Endothelial cell of umbilical vein (primary cell): ENCODE measurements around the gene PTPN12. TPM values are rescaled to one million over a fixed set of nuclear protein-coding genes. Genes with fewer than 3 reads are reported as not detected.

Experiments used
- BruUV-seq: library from RNA; stranded (reverse); fragments of 400-500 nt; replicated peaks from 2 replicates; lab custom pipeline; 2021; lab: Mats Ljungman, UMichigan
- CTCF ChIA-PET: fragments of 300-600, 350-600 bp; sonication (Branson Sonifier 250); formaldehyde crosslinking; loops from one replicate; lab custom pipeline; 2021; ENCODE audit warnings: antibody characterized with exemption, inconsistent platforms; lab: Charles Lee
- POLR2A ChIA-PET: fragments of 300-600, 350-600 bp; sonication (Branson Sonifier 250); formaldehyde crosslinking; loops from one replicate; lab custom pipeline; 2021; ENCODE audit warnings: antibody characterized with exemption, inconsistent platforms; lab: Charles Lee
- DNase-seq: peaks from one replicate; pipeline ENCODE4 v3.0.0-alpha.2; 2011; ENCODE audit warnings: low read depth, low spot score
- FAIRE-seq: peaks from 2 replicates; lab custom pipeline; 2011; peaks lifted over from hg19 to GRCh38; lab: Jason Lieb, UNC
- H2AFZ ChIP-seq: 2 replicates; pipeline ENCODE4 v1.6.0; 2012; ENCODE audit warnings: low read depth, low read length, control low read depth, inconsistent platforms
- H3K27ac ChIP-seq: 2 replicates; pipeline ENCODE4 v1.5.1; 2011; ENCODE audit warnings: low read depth, mild to moderate bottlenecking, control low read depth, low read length, moderate library complexity; ENCODE audit not compliant: insufficient read depth
- H3K27me3 ChIP-seq, 2 experiments: 2 replicates each; pipeline versions ENCODE4 v1.6.0 to v1.6.1; 2011; ENCODE audit warnings: low read length in 2 of 2, mixed read lengths in 1 of 2; ENCODE audit not compliant: control insufficient read depth in 2 of 2, insufficient read depth in 2 of 2
- H3K36me3 ChIP-seq, 2 experiments: 2 replicates in 1 of 2; 3 replicates in 1 of 2; pipeline ENCODE4 v1.5.1; 2011; ENCODE audit warnings: low read length in 2 of 2, mild to moderate bottlenecking in 1 of 2, moderate library complexity in 1 of 2; ENCODE audit not compliant: control insufficient read depth in 2 of 2, insufficient read depth in 2 of 2; ENCODE audit errors: extremely low read depth in 1 of 2
- H3K4me1 ChIP-seq: 3 replicates; pipeline ENCODE4 v1.5.1; 2011; ENCODE audit warnings: mild to moderate bottlenecking, low read length; ENCODE audit not compliant: control insufficient read depth, insufficient read depth; ENCODE audit errors: extremely low read depth
- H3K4me2 ChIP-seq: 2 replicates; pipeline ENCODE4 v1.6.1; 2011; ENCODE audit warnings: low read length, control low read depth, mixed read lengths; ENCODE audit not compliant: insufficient read depth
- H3K4me3 ChIP-seq, 3 experiments: fragments of 200-600 bp in 1 of 3; sonication (generic), shearing (Covaris generic) in 1 of 3; replicated peaks in 1 of 3; 2 replicates each; pipeline ENCODE4 v1.5.1; 2011 to 2016; ENCODE audit warnings: control low read depth in 3 of 3, low read length in 3 of 3, mild to moderate bottlenecking in 2 of 3, inconsistent platforms in 1 of 3, low read depth in 1 of 3, moderate library complexity in 1 of 3; ENCODE audit not compliant: insufficient read depth in 1 of 3
- H3K79me2 ChIP-seq: 2 replicates; pipeline ENCODE4 v1.6.0; 2012; ENCODE audit warnings: low read length, inconsistent platforms; ENCODE audit not compliant: control insufficient read depth, insufficient read depth
- H3K9ac ChIP-seq: replicated peaks from 2 replicates; pipeline ENCODE3; 2011; ENCODE audit warnings: low read length, control low read depth; ENCODE audit not compliant: insufficient read depth; ENCODE audit errors: extremely low read depth
- H3K9me1 ChIP-seq: replicated peaks from 3 replicates; pipeline ENCODE4 v1.6.0; 2011; ENCODE audit warnings: mild to moderate bottlenecking, low read length; ENCODE audit not compliant: control insufficient read depth, insufficient read depth; ENCODE audit errors: extremely low read depth
- H3K9me3 ChIP-seq: replicated peaks from 2 replicates; pipeline ENCODE4 v1.5.1; 2012; ENCODE audit warnings: low read length, inconsistent platforms; ENCODE audit not compliant: control insufficient read depth, insufficient read depth
- H4K20me1 ChIP-seq: replicated peaks from 2 replicates; pipeline ENCODE3; 2011; ENCODE audit warnings: mild to moderate bottlenecking, low read length; ENCODE audit not compliant: control insufficient read depth, insufficient read depth; ENCODE audit errors: extremely low read depth
- GATA2 ChIP-seq: IDR thresholded peaks from 2 replicates; pipeline ENCODE4 v1.7.0; 2011; ENCODE audit warnings: low read depth, mild to moderate bottlenecking, moderate library complexity, mixed read lengths, low read length; ENCODE audit not compliant: insufficient read length, insufficient read depth
- JUN ChIP-seq: IDR thresholded peaks from 2 replicates; pipeline ENCODE4 v1.6.1; 2011; ENCODE audit warnings: borderline replicate concordance, low read depth; ENCODE audit not compliant: insufficient read length, insufficient read depth
- MYC ChIP-seq: IDR thresholded peaks from one replicate; pipeline ENCODE4 v1.6.1; 2011; ENCODE audit warnings: mild to moderate bottlenecking, low read depth, low read length
- POLR2A ChIP-seq: IDR thresholded peaks from 2 replicates; pipeline ENCODE4 v1.6.1; 2012; ENCODE audit warnings: low read depth, mild to moderate bottlenecking, control low read depth, low read length
- dilution Hi-C: fragments of 300-500 bp; cut with MboI; formaldehyde crosslinking; loops from one replicate; pipeline ENCODE4 v1.15.0; 2019; ENCODE audit warnings: low sequenced_read_pairs; ENCODE audit not compliant: extremely low pct_ligation_motif_present
- intact Hi-C: fragments of 100-400 bp; cut with micrococcal nuclease; formaldehyde crosslinking; loops from one replicate; pipeline ENCODE4 v1.10.0; 2022
- polyA plus RNA-seq, 4 experiments: library from polyadenylated mRNA; depleted of rRNA in 3 of 4; stranded (reverse) in 3 of 4; unstranded in 1 of 4; fragments of >200 nt; gene quantifications; 2 replicates each; pipeline versions ENCODE4 v1.2.1 to v1.2.3, GENCODE V29; 2011 to 2012; ENCODE audit warnings: missing spikeins in 1 of 4
- total RNA-seq: library from RNA; stranded (reverse); gene quantifications from 2 replicates; pipeline ENCODE4 v1.2.3, GENCODE V29; 2021
- TF ChIP-seq, protein P1 (sequence below): IDR thresholded peaks from 2 replicates; pipeline ENCODE4 v1.6.1; 2011; ENCODE audit not compliant: insufficient read depth, insufficient read length

The PTPN12 gene
- total and polyA plus RNA-seq, 2 donors (not counting 3 experiments of a cell fraction or from before 2014, with no cell fraction given), result 30.6 to 137 TPM

- H3K36me3 ChIP-seq, result no peaks in the 10 kb centered on the region
- intact Hi-C loops, result no loop called here
- H3K9ac ChIP-seq, result no peak overlapping the region
- H3K27ac ChIP-seq, result no peak overlapping the region
- no peak overlapping the region for H2AFZ ChIP-seq
- ChIA-PET CTCF (interaction anchor here (0.6 kb wide), 1 partner anchor 254 kb away, joined by 3 read pairs; no protein-coding TSS in a partner anchor), POLR2A (interaction anchor here (0.6 kb wide), 1 partner anchor 57 kb away, joined by 5 read pairs; no protein-coding TSS in a partner anchor)
- no peaks in the 10 kb centered on the region for H3K9me3 ChIP-seq
- no peaks in the 10 kb centered on the region for H3K9me1 ChIP-seq
- TF ChIP-seq JUN, result no peak
- TF ChIP-seq MYC, result no peak
- TF ChIP-seq POLR2A, result no peak
- no peak for TF ChIP-seq GATA2
- no TSS peak for BruUV-seq
- no peak for FAIRE-seq
- no peaks in the 10 kb centered on the region for H3K4me1 ChIP-seq
- dilution Hi-C loops, result no loop called here
- H3K4me3 ChIP-seq, result no peak overlapping the region
- H4K20me1 ChIP-seq, result no peaks in the 10 kb centered on the region
- no peak for DNase-seq
- H3K4me2 ChIP-seq, result no peak overlapping the region
- H3K27me3 ChIP-seq, result no peaks in the 10 kb centered on the region
- no peaks in the 10 kb centered on the region for H3K79me2 ChIP-seq
These were observed 143.2 kb downstream of the PTPN12 start for GRCh38 chr7:77680266-77680665.

- Histone ChIP-seq H3K4me2 (no peak overlapping the region), H4K20me1 (no peaks in the 10 kb centered on the region), H3K9ac (no peak overlapping the region), H3K27ac (no peak overlapping the region), H3K4me3 (no peak overlapping the region), H3K27me3 (no peaks in the 10 kb centered on the region), H3K9me3 (no peaks in the 10 kb centered on the region), H2AFZ (no peak overlapping the region), H3K79me2 (peaks cover 2% of the 10 kb centered on the region), H3K36me3 (no peaks in the 10 kb centered on the region), H3K9me1 (no peaks in the 10 kb centered on the region), H3K4me1 (no peaks in the 10 kb centered on the region)
- FAIRE-seq, result no peak
- CTCF ChIA-PET, result interaction anchor here (0.7 to 1.5 kb wide), 4 partner anchors 10 to 70 kb away, joined by 3 to 4 read pairs (median 4); partner anchors contain the start of gene RSBN1L
- dilution Hi-C loops, result no loop called here
- no peak for DNase-seq
- TF ChIP-seq JUN, result no peak
- TF ChIP-seq, protein P1, sequence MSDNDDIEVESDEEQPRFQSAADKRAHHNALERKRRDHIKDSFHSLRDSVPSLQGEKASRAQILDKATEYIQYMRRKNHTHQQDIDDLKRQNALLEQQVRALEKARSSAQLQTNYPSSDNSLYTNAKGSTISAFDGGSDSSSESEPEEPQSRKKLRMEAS, result peak; percentile 51
- BruUV-seq, result no TSS peak
- intact Hi-C loops, result no loop called here
- POLR2A ChIA-PET, result interaction anchor here (1.2 kb wide), 1 partner anchor 12 kb away, joined by 3 read pairs; the partner anchor contains the start of gene RSBN1L
These were observed 146.9 kb downstream of the PTPN12 start for GRCh38 chr7:77684030-77684429.
